Raji (cell line): ENCODE results near the gene XPO6.

Experiments used
- POLR2A ChIP-seq: IDR thresholded peaks from 2 replicates; pipeline ENCODE4 v1.6.1; 2011; ENCODE audit warnings: low read depth, low read length, control low read depth; ENCODE audit not compliant: insufficient read depth

The XPO6 gene

GRCh38 chr16:28146536-28146935 lies 65.2 kb downstream of the XPO6 start:
- TF ChIP-seq POLR2A: no peak

GRCh38 chr16:28145796-28146195 lies 66.0 kb downstream of the XPO6 start:
- TF ChIP-seq POLR2A: no peak

DNA sequence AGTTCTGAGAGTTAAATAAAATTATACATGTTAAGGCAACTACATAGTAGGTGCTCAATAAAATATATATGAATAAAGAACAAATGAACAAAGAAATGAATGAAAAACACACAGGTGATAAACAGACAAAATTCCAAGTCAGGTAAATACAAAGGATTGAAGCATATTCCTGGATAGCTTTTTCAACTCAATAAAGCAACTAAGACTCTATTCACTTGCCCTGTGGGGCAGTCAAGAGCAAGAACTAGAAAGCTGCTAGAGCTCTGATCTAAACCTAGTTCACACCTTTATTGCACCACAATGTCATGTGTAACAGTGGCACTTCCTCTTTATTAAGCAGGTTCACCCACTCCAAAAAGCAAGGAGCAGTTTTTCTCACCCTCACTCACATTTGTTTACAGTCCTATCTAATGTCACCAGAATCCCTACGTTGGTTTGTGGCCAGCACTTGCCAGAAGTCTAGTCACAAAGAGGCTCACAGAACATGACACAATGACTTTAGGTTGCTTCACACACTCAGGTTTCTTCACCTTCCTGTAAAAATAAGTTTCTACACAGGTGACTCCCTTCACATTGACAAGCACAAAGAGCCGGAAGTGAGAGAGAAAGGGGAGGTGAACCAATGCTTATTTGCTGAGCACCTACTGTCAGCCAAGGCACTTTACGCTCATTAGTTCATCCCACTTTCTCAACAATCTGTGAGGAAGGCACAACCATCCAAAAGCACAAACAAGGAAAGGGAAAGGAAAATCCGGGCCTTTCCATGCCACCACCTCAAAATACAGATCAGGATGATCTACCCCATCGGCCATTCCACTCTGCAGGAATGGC lies 70.8 kb downstream of the XPO6 start:
- no peak for TF ChIP-seq POLR2A

DNA sequence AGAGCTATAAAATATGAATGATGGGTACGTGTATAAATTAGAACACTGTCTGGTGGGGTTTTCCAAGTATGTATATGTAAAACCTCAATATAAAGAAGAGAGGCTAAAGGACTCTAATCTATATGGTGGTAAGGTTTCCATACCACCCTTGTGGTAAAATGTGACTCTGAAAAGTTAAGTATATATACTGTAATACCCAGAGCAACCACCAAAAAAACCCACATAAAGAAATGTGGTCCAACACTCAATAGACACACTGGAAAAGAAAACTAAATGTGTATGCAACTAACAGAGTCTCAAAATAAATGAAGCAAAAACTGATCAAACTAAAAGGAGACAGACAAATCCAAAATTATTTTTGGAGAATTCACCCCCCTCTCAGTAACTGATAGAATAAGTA lies 72.2 kb downstream of the XPO6 start:
- no peak for TF ChIP-seq POLR2A

- no peak for TF ChIP-seq POLR2A
These were observed 74.9 kb downstream of the XPO6 start for GRCh38 chr16:28136751-28137434.

GRCh38 chr16:28133666-28134065 lies 78.1 kb downstream of the XPO6 start:
- TF ChIP-seq POLR2A: no peak

- TF ChIP-seq POLR2A: no peak
These were observed 79.9 kb downstream of the XPO6 start for GRCh38 chr16:28131743-28132393.

GRCh38 chr16:28131181-28131580 lies 80.6 kb downstream of the XPO6 start:
- no peak for TF ChIP-seq POLR2A

- no peak for TF ChIP-seq POLR2A
These were observed 81.4 kb downstream of the XPO6 start for GRCh38 chr16:28130099-28131088.

GRCh38 chr16:28126684-28127620 lies 84.8 kb downstream of the XPO6 start:
- TF ChIP-seq POLR2A: no peak

- no peak for TF ChIP-seq POLR2A
These were observed 86.2 kb downstream of the XPO6 start for GRCh38 chr16:28125592-28125991.

DNA sequence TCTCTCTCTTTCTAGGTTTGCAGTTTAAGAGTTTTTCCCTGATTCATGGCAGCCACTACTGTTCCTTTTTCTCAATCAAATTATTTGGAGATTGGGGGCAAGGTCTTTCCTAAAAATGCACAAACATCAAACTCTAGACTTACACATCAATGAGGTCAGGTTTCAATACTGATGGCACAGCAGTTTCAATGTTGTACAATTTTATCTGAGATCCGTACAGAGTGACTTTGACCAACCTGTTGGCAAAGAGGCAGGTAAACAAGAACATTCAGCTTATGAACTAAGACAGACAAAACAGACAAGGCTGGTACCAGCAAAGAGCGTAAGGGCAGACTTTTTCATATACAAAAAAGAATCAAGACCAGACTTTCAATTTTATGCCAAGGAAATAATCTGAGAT lies 90.2 kb downstream of the XPO6 start:
- TF ChIP-seq POLR2A: no peak

DNA sequence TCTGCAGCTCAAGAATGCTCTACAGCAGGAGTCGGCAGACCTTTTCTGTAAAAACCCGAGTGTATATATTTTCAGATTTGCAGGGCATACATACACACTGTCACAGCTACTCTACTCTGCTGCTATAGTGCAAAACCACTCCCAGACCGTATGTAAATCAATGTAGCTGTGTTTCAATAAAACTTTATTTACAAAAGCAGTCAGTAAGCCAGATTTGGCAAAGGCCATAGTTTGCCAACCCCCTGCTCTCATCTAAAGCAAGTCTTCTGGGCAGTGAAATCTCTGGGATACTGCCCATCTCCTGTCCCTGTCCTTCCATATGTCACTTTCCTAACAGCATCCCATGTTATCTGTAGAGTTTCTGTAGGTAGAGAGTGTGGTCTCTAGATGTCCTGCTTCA lies 91.0 kb downstream of the XPO6 start:
- TF ChIP-seq POLR2A: no peak

- no peak for TF ChIP-seq POLR2A
These were observed 93.1 kb downstream of the XPO6 start for GRCh38 chr16:28118637-28119036.
